Sigmoid colon (tissue), 7 donors: ENCODE results near the gene ACOX3. TPM values are rescaled to one million over a fixed set of nuclear protein-coding genes. Genes with fewer than 3 reads are reported as not detected.

Source experiments
- DNase-seq: peaks from one replicate; pipeline ENCODE4 v3.0.0-alpha.2; 2019
- H3K27ac ChIP-seq, 4 donors: fragments of 200-600 bp; sonication (generic); one replicate each; pipeline ENCODE4 v1.5.1; 2016 to 2019; ENCODE audit warnings: mild to moderate bottlenecking in 1 of 4
- H3K27me3 ChIP-seq, 3 donors: fragments of 200-600 bp; sonication (generic); one replicate each; pipeline ENCODE4 v1.5.1; 2019; ENCODE audit warnings: mild to moderate bottlenecking in 1 of 3
- H3K36me3 ChIP-seq, 4 donors: fragments of 200-600 bp; sonication (generic); one replicate each; pipeline ENCODE4 v1.5.1; 2016 to 2019
- H3K4me1 ChIP-seq, 4 donors: fragments of 200-600 bp; sonication (generic); one replicate each; pipeline ENCODE4 v1.5.1; 2017 to 2019
- H3K4me3 ChIP-seq, 4 donors: fragments of 200-600 bp; sonication (generic); one replicate each; pipeline ENCODE4 v1.5.1; 2017 to 2019; ENCODE audit warnings: mild to moderate bottlenecking in 2 of 4, moderate library complexity in 1 of 4
- H3K9me3 ChIP-seq, 4 donors: fragments of 200-600 bp in 3 of 4; sonication (generic) in 3 of 4; one replicate each; pipeline versions ENCODE4 v1.5.1 to v1.6.1; 2013 to 2019
- CTCF ChIP-seq, 4 experiments: fragments of 450-650 bp in 3 of 4; fragments of 200-600 bp in 1 of 4; IDR thresholded peaks; one replicate each; pipeline ENCODE4 v1.5.1; 2016 to 2019; ENCODE audit warnings: antibody characterized with exemption in 4 of 4, mild to moderate bottlenecking in 3 of 4, moderate library complexity in 2 of 4
- EP300 ChIP-seq, 4 donors: sonication (generic); formaldehyde crosslinking; IDR thresholded peaks; one replicate each; pipeline ENCODE4 v1.6.1; 2017; ENCODE audit warnings: antibody characterized with exemption in 4 of 4
- POLR2A ChIP-seq, 2 donors: fragments of 450-650 bp; IDR thresholded peaks; one replicate each; pipeline ENCODE4 v1.6.1; 2016; ENCODE audit warnings: antibody characterized with exemption in 2 of 2, mild to moderate bottlenecking in 2 of 2, moderate library complexity in 2 of 2
- POLR2AphosphoS5 ChIP-seq, 4 donors: sonication (generic); formaldehyde crosslinking; IDR thresholded peaks; one replicate each; pipeline ENCODE4 v1.6.1; 2017; ENCODE audit warnings: antibody characterized with exemption in 4 of 4
- WGBS, 2 donors: extraction: QIAGEN DNeasy Blood & Tissue Kit; methylation state at CpG; one replicate each; pipeline ENCODE4 v1.1.7; 2013; 5-methylcytosine and 5-hydroxymethylcytosine counted together
- intact Hi-C: fragments of 100-400 bp; cut with DNase I; formaldehyde crosslinking; loops from one replicate; pipeline ENCODE4 v1.15.1; 2023
- polyA plus RNA-seq, 3 donors: library from polyadenylated mRNA; stranded (reverse); fragments of 200-250 nt; gene quantifications; one replicate each; pipeline ENCODE4 v1.2.3, GENCODE V29; 2013
- total RNA-seq, 4 donors: library from RNA; depleted of rRNA; stranded (reverse); fragments of >200 nt; gene quantifications; one replicate each; pipeline ENCODE4 v1.1.0, GENCODE V29; 2016
- donor health status: healthy with polysubstance abuse.
- donor health status: Bipolar disorder and iron deficiency.
- donor health status: healthy.

The ACOX3 gene
- total and polyA plus RNA-seq, 7 donors, result 8.4 to 51.0 (median 24.8) TPM

GRCh38 chr4:8373973-8374545 lies 66.5 kb downstream of the ACOX3 start:
- H3K4me3 ChIP-seq, result no peak overlapping the region
- peaks cover 0 to 22% (median 19%) of the 10 kb centered on the region in 4 donors for H3K4me1 ChIP-seq
- H3K36me3 ChIP-seq, result peaks cover 0 to 56% (median 7%) of the 10 kb centered on the region in 4 donors
- whole genome bisulfite sequencing, 2 donors, result 86 to 92% methylated on average over 13 of the region's 13 CpGs
- TF ChIP-seq POLR2A (IDR thresholded peaks at IDR 0.05) (no peak), POLR2AphosphoS5 (IDR thresholded peaks at IDR 0.05) (no peak), EP300 (IDR thresholded peaks at IDR 0.05) (no peak), CTCF (IDR thresholded peaks at IDR 0.05) (no peak)
- H3K27me3 ChIP-seq, result no peaks in the 10 kb centered on the region
- H3K27ac ChIP-seq, result no peak overlapping the region
- no peak for DNase-seq
- no peaks in the 10 kb centered on the region for H3K9me3 ChIP-seq
- intact Hi-C loops, result no loop called here

- TF ChIP-seq CTCF (IDR thresholded peaks at IDR 0.05) (no peak), POLR2AphosphoS5 (IDR thresholded peaks at IDR 0.05) (no peak), EP300 (IDR thresholded peaks at IDR 0.05) (no peak), POLR2A (IDR thresholded peaks at IDR 0.05) (no peak)
- Histone ChIP-seq H3K9me3 (no peaks in the 10 kb centered on the region), H3K4me1 (peaks cover 0 to 22% (median 19%) of the 10 kb centered on the region in 4 donors), H3K36me3 (peaks cover 0 to 50% (median 4%) of the 10 kb centered on the region in 4 donors), H3K4me3 (no peak overlapping the region), H3K27me3 (no peaks in the 10 kb centered on the region), H3K27ac (no peak overlapping the region)
- no peak for DNase-seq
- intact Hi-C loops, result no loop called here
- WGBS, 2 donors, result 93 to 96% methylated on average over 32 of the region's 32 CpGs
Measured at GRCh38 chr4:8373270-8373972, 67.1 kb downstream of the ACOX3 start.

GRCh38 chr4:8372506-8372905 lies 68.0 kb downstream of the ACOX3 start:
- Histone ChIP-seq H3K4me3 (no peak overlapping the region), H3K27me3 (no peaks in the 10 kb centered on the region), H3K4me1 (peaks cover 0 to 22% (median 19%) of the 10 kb centered on the region in 4 donors), H3K36me3 (peaks cover 0 to 41% (median 4%) of the 10 kb centered on the region in 4 donors), H3K9me3 (no peaks in the 10 kb centered on the region), H3K27ac (peak overlapping the region in 1 of 4 donors; percentile 73)
- no peak for DNase-seq
- TF ChIP-seq POLR2AphosphoS5 (IDR thresholded peaks at IDR 0.05) (no peak), CTCF (IDR thresholded peaks at IDR 0.05) (no peak), EP300 (IDR thresholded peaks at IDR 0.05) (no peak), POLR2A (IDR thresholded peaks at IDR 0.05) (no peak)
- intact Hi-C loops, result no loop called here
- 88 to 90% methylated on average over 13 of the region's 13 CpGs for WGBS, 2 donors

- H3K4me3 ChIP-seq, result no peak overlapping the region
- TF ChIP-seq CTCF (IDR thresholded peaks at IDR 0.05) (no peak), EP300 (IDR thresholded peaks at IDR 0.05) (no peak), POLR2AphosphoS5 (IDR thresholded peaks at IDR 0.05) (no peak), POLR2A (IDR thresholded peaks at IDR 0.05) (no peak)
- H3K4me1 ChIP-seq, result peaks cover 0 to 22% (median 19%) of the 10 kb centered on the region in 4 donors
- H3K27ac ChIP-seq, result peak overlapping the region in 3 of 4 donors; percentile 61 to 73 (median 63)
- no peaks in the 10 kb centered on the region for H3K9me3 ChIP-seq
- WGBS, 2 donors, result 97% methylated on average over 20 of the region's 20 CpGs
- no peaks in the 10 kb centered on the region for H3K27me3 ChIP-seq
- DNase-seq, result no peak
- intact Hi-C loops, result no loop called here
- H3K36me3 ChIP-seq, result peaks cover 0 to 34% (median 4%) of the 10 kb centered on the region in 4 donors
Measured at GRCh38 chr4:8371596-8371995, 68.9 kb downstream of the ACOX3 start.
